H1 (cell line): ENCODE data around the gene CHRD. TPM values are rescaled to one million over a fixed set of nuclear protein-coding genes. Genes with fewer than 3 reads are reported as not detected.

ENCODE experiments used
- CHD1 ChIP-seq: IDR thresholded peaks from 2 replicates; pipeline ENCODE4 v1.6.1; 2012; ENCODE audit warnings: low read depth, low read length, improper control_type of control experiment
- CHD7 ChIP-seq: fragments of 300-600 bp; sonication (generic); IDR thresholded peaks from 2 replicates; pipeline ENCODE4 v1.7.1; 2012; ENCODE audit warnings: low read length, moderate library complexity, mild to moderate bottlenecking, inconsistent platforms; ENCODE audit not compliant: insufficient replicate concordance
- GABPA ChIP-seq: IDR thresholded peaks from 2 replicates; pipeline ENCODE4 v1.6.1; 2011; ENCODE audit warnings: mild to moderate bottlenecking, low read length, moderate library complexity, borderline replicate concordance; ENCODE audit not compliant: insufficient read depth
- MAFK ChIP-seq: IDR thresholded peaks from 2 replicates; pipeline ENCODE4 v1.6.1; 2012; ENCODE audit warnings: low read depth, mild to moderate bottlenecking, improper control_type of control experiment, low read length
- POLR2AphosphoS5 ChIP-seq: IDR thresholded peaks from 2 replicates; pipeline ENCODE4 v1.6.1; 2011; ENCODE audit warnings: low read depth, low read length
- RAD21 ChIP-seq, 2 experiments: IDR thresholded peaks in 1 of 2; conservative IDR thresholded peaks in 1 of 2; 2 replicates each; pipeline ENCODE4 v1.6.1; 2011; ENCODE audit warnings: low read depth in 2 of 2, low read length in 2 of 2, improper control_type of control experiment in 1 of 2, inconsistent platforms in 1 of 2, mild to moderate bottlenecking in 1 of 2, moderate library complexity in 1 of 2
- RBBP5 ChIP-seq: IDR thresholded peaks from 2 replicates; pipeline ENCODE4 v1.7.1; 2012; ENCODE audit warnings: low read depth, mild to moderate bottlenecking, inconsistent platforms, low read length, moderate library complexity, borderline replicate concordance
- RXRA ChIP-seq: IDR thresholded peaks from 2 replicates; pipeline ENCODE4 v1.6.1; 2011; ENCODE audit warnings: low read depth, mild to moderate bottlenecking, low read length, moderate library complexity; ENCODE audit not compliant: insufficient read depth
- SRF ChIP-seq: IDR thresholded peaks from 2 replicates; pipeline ENCODE4 v1.6.1; 2011; ENCODE audit warnings: mild to moderate bottlenecking, low read depth, low read length, moderate library complexity
- SUZ12 ChIP-seq: fragments of 200-600 bp; sonication (generic); IDR thresholded peaks from 2 replicates; pipeline ENCODE4 v1.6.1; 2012; ENCODE audit warnings: mild to moderate bottlenecking, inconsistent platforms, low read length, moderate library complexity, mixed read lengths
- YY1 ChIP-seq: IDR thresholded peaks from 2 replicates; pipeline ENCODE4 v1.6.1; 2011; ENCODE audit warnings: low read depth, mild to moderate bottlenecking, low read length
- polyA plus RNA-seq, 7 experiments: library from polyadenylated mRNA; depleted of rRNA in 3 of 7; stranded (reverse) in 5 of 7; unstranded in 2 of 7; fragments of >200 nt in 5 of 7; fragments of 200-250 nt in 2 of 7; gene quantifications; 1 replicate in 5 of 7; 2 replicates in 1 of 7; 4 replicates in 1 of 7; pipeline versions ENCODE4 v1.2.1 to v1.2.3, GENCODE V29; 2011 to 2013; ENCODE audit warnings: missing spikeins in 2 of 7, mixed read lengths in 2 of 7
- total RNA-seq: library from RNA; stranded (reverse); fragmentation: NEBNext Ultra II Directional; extraction: Animal tissue kit (Norgen Biotek cat#: 25700); gene quantifications from 2 replicates; pipeline ENCODE4 v1.2.1, GENCODE V29; 2021

Gene CHRD
- total and polyA plus RNA-seq, 2 of the 8 experiments (the other 6 are each of a cell fraction or from before 2014, with no cell fraction given): 0.62 to 0.86 TPM

DNA sequence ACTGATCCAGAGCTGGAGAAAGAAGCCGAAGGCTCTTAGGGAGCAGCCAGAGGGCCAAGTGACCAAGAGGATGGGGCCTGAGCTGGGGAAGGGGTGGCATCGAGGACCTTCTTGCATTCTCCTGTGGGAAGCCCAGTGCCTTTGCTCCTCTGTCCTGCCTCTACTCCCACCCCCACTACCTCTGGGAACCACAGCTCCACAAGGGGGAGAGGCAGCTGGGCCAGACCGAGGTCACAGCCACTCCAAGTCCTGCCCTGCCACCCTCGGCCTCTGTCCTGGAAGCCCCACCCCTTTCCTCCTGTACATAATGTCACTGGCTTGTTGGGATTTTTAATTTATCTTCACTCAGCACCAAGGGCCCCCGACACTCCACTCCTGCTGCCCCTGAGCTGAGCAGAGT lies 9.5 kb downstream of the CHRD start (continued):
- TF ChIP-seq CHD7 (no peak), SUZ12 (no peak), RXRA (no peak), SRF (no peak), POLR2AphosphoS5 (no peak), RBBP5 (no peak), GABPA (no peak), MAFK (no peak), CHD1 (no peak), YY1 (no peak), RAD21 (IDR thresholded peaks at IDR 0.05 in 1 of 2, conservative IDR thresholded peaks at IDR 0.05 in 1 of 2; ENCODE audit: low read depth in 2 of 2, low read length in 2 of 2) (no peak)
